K562 treated with DMSO at 1 percent for 24 hours (cell line): ENCODE data around the gene HS6ST3. TPM values are rescaled to one million over a fixed set of nuclear protein-coding genes. Genes with fewer than 3 reads are reported as not detected.

ENCODE experiments used
- total RNA-seq: library from RNA; unstranded; fragments of 300-600 nt; gene quantifications from 2 replicates; pipeline ENCODE4 v1.2.3, GENCODE V29; 2022; ENCODE audit warnings: low read depth; ENCODE audit not compliant: insufficient read depth

HS6ST3 gene
- not detected in 2 replicates for total RNA-seq

GRCh38 chr13:96089749-96090239 lies at the start of gene HS6ST3:
TSS of gene HS6ST3 (plus strand) at chr13:96090107.

DNA sequence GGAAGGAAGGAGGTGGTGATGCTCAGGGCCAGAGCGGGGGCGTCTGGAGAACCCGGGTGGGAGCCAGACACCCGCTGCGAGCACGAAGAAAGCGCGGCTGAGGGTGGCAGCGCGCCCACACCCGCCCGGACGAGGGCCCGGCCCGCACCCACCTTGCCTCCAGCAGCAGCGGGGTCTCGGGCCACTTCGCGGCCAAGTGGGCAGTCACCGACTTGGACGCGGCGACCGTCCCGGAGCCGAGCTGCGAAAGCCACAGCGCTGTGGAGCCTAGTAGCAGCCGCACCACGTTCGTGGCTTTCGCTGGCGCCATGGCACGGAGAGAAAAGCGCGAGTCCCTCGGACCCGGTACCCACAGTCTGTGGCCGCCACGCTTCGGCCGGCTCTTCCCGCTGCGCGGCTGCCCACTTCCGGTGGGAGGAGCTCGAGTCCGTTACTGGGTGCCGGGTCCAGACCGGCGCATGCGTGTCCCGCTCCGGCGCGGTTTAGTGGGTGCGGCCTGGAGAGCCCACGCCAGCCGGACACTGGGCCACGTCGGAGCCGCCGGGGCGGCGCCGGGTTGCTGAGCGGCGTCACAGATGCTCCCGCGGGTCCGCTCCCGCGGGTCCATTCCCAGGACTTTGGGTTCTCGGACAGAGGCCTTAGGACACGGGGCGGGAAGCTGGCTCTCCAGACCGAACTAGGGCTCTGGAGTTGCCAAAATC lies 36.8 kb upstream of the HS6ST3 start, which contains the start of gene UGGT2:
TSS of gene UGGT2 (minus strand) at position 399 of the 701 bp plus-strand sequence. CDS start at position 310, 89 bp downstream.

Other genes with a start within 250 kb of the HS6ST3 start
- gene UGGT2, start 36.7 kb upstream of the HS6ST3 start, total RNA-seq, result 3.6 and 5.0 TPM in 2 replicates